ENCODE results near the gene ATP6V0A4. TPM values are rescaled to one million over a fixed set of nuclear protein-coding genes. Genes with fewer than 3 reads are reported as not detected.

ATP6V0A4 gene
- total and polyA plus RNA-seq, 2 donors (not counting 1 experiment from before 2014, with no cell fraction given) = not detected

- H3K9me3 Mint-ChIP-seq (ENCODE audit: insufficient read depth) = no peaks in the 10 kb centered on the region
- POLR2A ChIA-PET = no interaction called here
- 80% methylated on average over 3 of the region's 5 CpGs for WGBS (ENCODE audit: insufficient coverage)
- intact Hi-C loops (cut with micrococcal nuclease) = no loop called here
- H3K79me2 ChIP-seq (ENCODE audit: control insufficient read depth, insufficient read depth, low read length) = no peaks in the 10 kb centered on the region
- H3K27me3 Mint-ChIP-seq = peaks cover 11% of the 10 kb centered on the region
- TF ChIP-seq EZH2 (IDR thresholded peaks at IDR 0.05; ENCODE audit: borderline replicate concordance, insufficient read depth, low read depth, low read length, poor library complexity, severe bottlenecking) (no peak), CTCF (IDR thresholded peaks at IDR 0.05) (no peak)
- H3K27me3 ChIP-seq (replicated peaks in 1 of 4; ENCODE audit: control extremely low read depth in 1 of 4, control insufficient read depth in 3 of 4, insufficient read depth in 4 of 4, low read length in 3 of 4) = peaks cover 0 to 13% (median 8%) of the 10 kb centered on the region in 4 experiments
- peaks cover 0 to 5% of the 10 kb centered on the region in 2 donors for H3K4me1 ChIP-seq (ENCODE audit: control insufficient read depth in 2 of 2, insufficient read depth in 2 of 2, low read length in 2 of 2)
- H3K27ac Mint-ChIP-seq = no peak overlapping the region
- H3K9me3 ChIP-seq (ENCODE audit: control extremely low read depth in 1 of 3, control insufficient read depth in 2 of 3, insufficient read depth in 1 of 3, low read length in 2 of 3) = peaks cover 0 to 9% (median 0%) of the 10 kb centered on the region in 3 donors
- H2AFZ ChIP-seq (ENCODE audit: insufficient read depth, low read depth, low read length, poor library complexity, severe bottlenecking) = no peak overlapping the region
- no peak overlapping the region for H3K4me3 ChIP-seq (ENCODE audit: control extremely low read depth in 1 of 5, extremely low read depth in 1 of 5, insufficient read depth in 1 of 5, low read depth in 2 of 5, low read length in 4 of 5)
- no peak for DNase-seq
- peaks cover 2% of the 10 kb centered on the region for H3K4me1 Mint-ChIP-seq
- H3K4me2 ChIP-seq (replicated peaks; ENCODE audit: low read depth, low read length, poor library complexity, severe bottlenecking) = no peak overlapping the region
- H3K4me3 Mint-ChIP-seq = no peak overlapping the region
- CTCF ChIA-PET = no interaction called here
- H3K36me3 ChIP-seq (replicated peaks in 1 of 2; ENCODE audit: control extremely low read depth in 1 of 2, control insufficient read depth in 1 of 2, extremely low read depth in 1 of 2, insufficient read depth in 2 of 2, low read length in 1 of 2) = no peaks in the 10 kb centered on the region
- H3K27ac ChIP-seq (ENCODE audit: low read length in 2 of 2) = no peak overlapping the region
- no peak overlapping the region for H3K9ac ChIP-seq (ENCODE audit: low read length)
- no peak for ATAC-seq (ENCODE audit: low read depth)
- no peaks in the 10 kb centered on the region for H4K20me1 ChIP-seq (ENCODE audit: control insufficient read depth, insufficient read depth, low read length, poor library complexity, severe bottlenecking)
Observed at GRCh38 chr7:138662076-138662990, 135.7 kb downstream of the ATP6V0A4 start.

- Histone ChIP-seq H3K27me3 (replicated peaks in 1 of 4; ENCODE audit: control extremely low read depth in 1 of 4, control insufficient read depth in 3 of 4, insufficient read depth in 4 of 4, low read length in 3 of 4) (peaks cover 0 to 13% (median 8%) of the 10 kb centered on the region in 4 experiments), H3K4me3 (ENCODE audit: control extremely low read depth in 1 of 5, extremely low read depth in 1 of 5, insufficient read depth in 1 of 5, low read depth in 2 of 5, low read length in 4 of 5) (no peak overlapping the region), H3K4me2 (replicated peaks; ENCODE audit: low read depth, low read length, poor library complexity, severe bottlenecking) (no peak overlapping the region), H4K20me1 (ENCODE audit: control insufficient read depth, insufficient read depth, low read length, poor library complexity, severe bottlenecking) (no peaks in the 10 kb centered on the region), H3K9ac (ENCODE audit: low read length) (no peak overlapping the region), H3K79me2 (ENCODE audit: control insufficient read depth, insufficient read depth, low read length) (no peaks in the 10 kb centered on the region), H2AFZ (ENCODE audit: insufficient read depth, low read depth, low read length, poor library complexity, severe bottlenecking) (no peak overlapping the region), H3K4me1 (ENCODE audit: control insufficient read depth in 2 of 2, insufficient read depth in 2 of 2, low read length in 2 of 2) (peaks cover 0 to 5% of the 10 kb centered on the region in 2 donors), H3K36me3 (replicated peaks in 1 of 2; ENCODE audit: control extremely low read depth in 1 of 2, control insufficient read depth in 1 of 2, extremely low read depth in 1 of 2, insufficient read depth in 2 of 2, low read length in 1 of 2) (no peaks in the 10 kb centered on the region), H3K9me3 (ENCODE audit: control extremely low read depth in 1 of 3, control insufficient read depth in 2 of 3, insufficient read depth in 1 of 3, low read length in 2 of 3) (peaks cover 0 to 9% (median 0%) of the 10 kb centered on the region in 3 donors), H3K27ac (ENCODE audit: low read length in 2 of 2) (no peak overlapping the region)
- TF ChIP-seq EZH2 (IDR thresholded peaks at IDR 0.05; ENCODE audit: borderline replicate concordance, insufficient read depth, low read depth, low read length, poor library complexity, severe bottlenecking) (no peak), CTCF (IDR thresholded peaks at IDR 0.05) (no peak)
- Mint-ChIP-seq H3K4me3 (no peak overlapping the region), H3K4me1 (peaks cover 2% of the 10 kb centered on the region), H3K27me3 (peaks cover 11% of the 10 kb centered on the region), H3K27ac (no peak overlapping the region), H3K9me3 (ENCODE audit: insufficient read depth) (no peaks in the 10 kb centered on the region)
- ChIA-PET POLR2A (no interaction called here), CTCF (no interaction called here)
- intact Hi-C loops (cut with micrococcal nuclease) = no loop called here
- ATAC-seq (ENCODE audit: low read depth) = no peak
- WGBS (ENCODE audit: insufficient coverage) = 100% methylated on average over 3 of the region's 9 CpGs
- DNase-seq = no peak
Observed at GRCh38 chr7:138661069-138661635, 136.8 kb downstream of the ATP6V0A4 start.

All from B cell (primary cell).